ENCODE data around the gene CAMK1.

CAMK1 gene

DNA sequence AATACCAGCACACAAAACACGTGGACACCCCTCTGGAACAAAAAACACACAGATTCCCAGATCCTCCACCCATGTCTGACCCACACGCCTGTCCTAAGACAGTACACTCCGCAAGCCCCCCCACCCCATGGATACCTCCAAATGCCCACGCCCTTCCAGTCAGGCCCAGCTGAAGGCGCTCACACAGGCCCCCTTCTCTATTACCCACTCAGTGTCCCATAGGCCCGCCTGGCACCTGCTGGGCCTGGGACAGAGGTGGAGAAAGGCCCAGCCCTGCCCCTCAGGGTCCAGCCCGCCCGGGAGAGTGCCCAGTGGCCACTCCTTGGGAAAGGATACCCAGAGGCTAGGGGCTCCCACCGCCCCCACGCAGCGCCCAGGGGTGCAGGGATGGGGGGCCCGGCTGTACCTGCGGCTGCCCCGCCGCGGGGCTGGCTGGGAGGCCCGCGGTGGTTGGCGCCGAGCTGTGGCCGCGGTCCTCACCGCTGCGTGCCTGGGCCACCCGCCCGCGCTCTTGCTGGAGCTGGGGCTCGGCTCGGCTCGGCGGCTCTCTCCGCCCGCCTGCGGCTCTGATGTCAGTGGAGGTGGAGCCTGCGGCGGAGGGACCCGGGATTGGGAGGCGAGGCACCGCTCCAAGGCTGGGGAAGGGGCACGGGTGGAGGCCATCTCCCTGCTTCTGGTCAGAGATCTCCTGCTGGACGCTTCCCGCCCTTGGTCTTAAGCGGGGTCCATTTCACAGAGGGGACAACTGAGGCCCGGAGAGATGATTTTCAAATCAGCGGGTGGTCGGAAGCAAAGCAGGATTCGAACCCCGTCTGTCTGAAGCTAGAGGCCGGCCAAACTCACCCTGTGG, at the start of gene CAMK1:
TSS of gene CAMK1 (minus strand) at position 522 of the 850 bp plus-strand sequence. CDS start 2,198 bp downstream, outside the sequence.
- peak; percentile 97 to 98 for ATAC-seq

DNA sequence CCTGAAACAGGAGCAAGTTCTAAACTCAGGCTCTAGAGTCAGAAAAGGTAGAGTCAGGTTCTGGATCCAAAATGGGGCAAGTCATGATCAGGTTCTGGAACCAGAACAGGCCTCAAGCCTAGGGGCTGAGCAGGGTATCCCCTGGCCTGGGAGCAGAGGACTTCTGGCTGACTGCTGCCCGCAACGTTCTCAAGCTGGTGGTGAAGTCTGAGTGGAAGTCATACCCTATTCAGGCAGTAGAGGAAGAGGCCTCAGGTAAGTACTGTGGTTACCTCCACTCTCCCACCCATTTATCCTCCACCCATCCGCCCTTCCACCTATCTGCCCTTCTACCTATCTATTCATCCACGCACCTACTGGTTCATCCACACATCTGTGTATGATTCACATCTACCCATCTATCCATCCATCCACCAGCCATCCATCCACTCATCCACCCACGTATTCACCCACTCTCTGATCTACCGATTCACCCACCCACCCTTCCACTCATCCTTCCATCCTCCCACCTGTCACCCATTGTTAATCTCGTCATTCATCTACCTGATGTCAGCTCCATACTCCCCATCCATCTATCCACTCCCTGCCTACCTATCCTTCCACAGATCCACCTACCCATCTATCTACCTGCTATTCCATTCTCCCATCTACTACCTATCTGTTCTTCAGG, 49.1 kb upstream of the CAMK1 start:
- no peak for ATAC-seq

DNA sequence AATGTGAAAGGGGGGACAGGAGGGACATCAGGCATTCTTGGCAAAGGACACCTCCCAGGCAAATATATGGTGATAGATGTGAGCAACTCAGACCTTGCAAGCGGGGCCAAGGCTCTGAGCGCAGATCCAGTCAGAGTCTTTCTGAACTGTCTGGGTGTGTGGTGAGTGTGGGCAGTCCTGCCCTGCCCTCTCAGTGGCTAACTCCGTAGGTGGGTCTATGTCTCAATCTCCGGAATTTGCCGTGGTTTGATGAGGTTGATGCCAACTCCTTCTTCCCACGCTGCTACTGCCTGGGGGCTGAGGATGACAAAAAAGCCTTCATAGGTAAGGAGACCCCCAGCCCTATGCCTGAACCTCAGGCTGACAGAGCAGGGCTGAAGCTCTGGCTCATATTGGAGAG, 47.7 kb upstream of the CAMK1 start:
- ATAC-seq, result no peak

DNA sequence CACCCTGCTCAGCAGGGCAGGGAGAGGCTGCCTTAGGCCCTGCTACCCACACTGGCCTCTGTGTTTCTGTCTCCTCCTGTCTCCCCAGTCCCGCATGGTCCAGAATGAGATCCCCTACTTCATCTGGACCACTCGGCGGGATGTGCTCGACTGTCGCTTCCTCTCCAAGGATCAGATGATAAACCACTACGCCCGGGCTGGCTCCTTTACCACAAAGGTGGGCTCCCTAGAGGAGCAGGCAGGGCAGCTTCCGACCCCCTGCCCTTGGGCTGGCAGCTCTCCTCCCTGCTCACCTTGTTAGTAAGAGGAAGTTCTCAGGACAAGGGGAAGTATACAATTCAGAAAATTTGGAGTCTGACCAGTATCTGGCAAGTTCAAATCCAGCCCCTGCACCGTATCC, 46.2 kb upstream of the CAMK1 start:
- no peak for ATAC-seq

DNA sequence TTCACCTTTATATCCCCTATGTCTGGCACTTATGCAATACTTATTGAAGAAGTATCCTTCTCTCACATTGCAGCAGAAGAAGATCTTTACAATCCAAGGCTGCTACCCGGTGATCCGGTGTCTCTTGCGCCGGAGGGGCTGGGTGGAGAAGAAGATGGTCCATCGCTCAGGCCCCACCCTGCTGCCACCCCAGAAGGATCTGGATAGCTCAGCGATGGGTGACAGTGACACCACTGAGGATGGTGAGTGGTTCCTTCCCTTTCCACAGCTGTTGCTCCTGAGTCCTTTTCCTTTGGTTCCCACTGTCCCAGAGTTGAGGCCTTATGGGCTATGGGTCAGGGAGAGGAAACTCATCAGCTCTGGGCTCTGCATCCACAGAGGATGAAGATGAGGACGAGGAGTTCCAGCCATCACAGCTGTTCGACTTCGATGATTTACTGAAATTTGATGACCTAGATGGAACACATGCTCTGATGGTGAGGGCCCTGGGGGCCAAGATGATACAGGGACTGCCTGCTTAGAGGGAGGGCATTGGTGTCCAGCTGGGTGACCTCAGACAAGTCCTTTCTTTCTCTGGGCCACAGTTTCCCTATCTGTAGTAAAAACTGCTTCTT, 43.2 kb upstream of the CAMK1 start:
- no peak for ATAC-seq

DNA sequence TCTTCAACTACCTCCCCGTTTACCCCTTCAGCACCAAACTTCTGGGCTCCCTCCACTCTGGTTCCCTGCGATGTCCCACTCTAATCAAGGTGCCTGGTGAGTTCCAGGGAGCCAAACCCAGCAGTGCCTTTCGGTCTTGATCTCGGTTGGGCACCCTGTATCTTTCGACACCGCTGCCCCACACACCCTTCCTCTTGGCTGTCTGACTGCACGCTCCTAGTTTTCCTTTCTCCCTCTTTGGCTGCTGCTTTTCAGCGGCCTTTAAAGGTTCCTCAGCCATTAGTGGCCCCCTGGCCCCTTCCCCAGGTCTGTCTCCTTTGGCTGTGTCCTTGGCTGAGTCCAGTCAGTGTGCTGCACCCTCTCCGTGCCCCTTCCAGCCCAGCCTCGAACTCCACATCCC, 41.1 kb upstream of the CAMK1 start:
- ATAC-seq, result no peak

DNA sequence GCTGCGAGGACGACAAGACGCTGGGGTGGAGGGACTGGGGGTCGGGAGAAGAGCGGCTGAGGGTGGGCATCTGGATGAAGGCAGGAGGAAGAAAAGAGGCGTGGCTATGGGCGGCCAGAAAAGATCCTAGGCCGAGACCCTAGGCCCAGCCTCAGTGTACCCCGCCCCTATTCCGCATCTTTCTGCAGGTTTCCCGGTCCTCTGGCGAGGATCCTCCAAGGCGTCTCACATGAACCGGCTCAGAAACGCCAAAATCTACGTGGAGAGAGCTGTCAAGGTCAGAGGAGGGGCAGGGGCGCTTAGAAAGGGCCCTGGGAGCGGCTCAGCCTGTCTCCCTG, 40.7 kb upstream of the CAMK1 start:
- no peak for ATAC-seq

DNA sequence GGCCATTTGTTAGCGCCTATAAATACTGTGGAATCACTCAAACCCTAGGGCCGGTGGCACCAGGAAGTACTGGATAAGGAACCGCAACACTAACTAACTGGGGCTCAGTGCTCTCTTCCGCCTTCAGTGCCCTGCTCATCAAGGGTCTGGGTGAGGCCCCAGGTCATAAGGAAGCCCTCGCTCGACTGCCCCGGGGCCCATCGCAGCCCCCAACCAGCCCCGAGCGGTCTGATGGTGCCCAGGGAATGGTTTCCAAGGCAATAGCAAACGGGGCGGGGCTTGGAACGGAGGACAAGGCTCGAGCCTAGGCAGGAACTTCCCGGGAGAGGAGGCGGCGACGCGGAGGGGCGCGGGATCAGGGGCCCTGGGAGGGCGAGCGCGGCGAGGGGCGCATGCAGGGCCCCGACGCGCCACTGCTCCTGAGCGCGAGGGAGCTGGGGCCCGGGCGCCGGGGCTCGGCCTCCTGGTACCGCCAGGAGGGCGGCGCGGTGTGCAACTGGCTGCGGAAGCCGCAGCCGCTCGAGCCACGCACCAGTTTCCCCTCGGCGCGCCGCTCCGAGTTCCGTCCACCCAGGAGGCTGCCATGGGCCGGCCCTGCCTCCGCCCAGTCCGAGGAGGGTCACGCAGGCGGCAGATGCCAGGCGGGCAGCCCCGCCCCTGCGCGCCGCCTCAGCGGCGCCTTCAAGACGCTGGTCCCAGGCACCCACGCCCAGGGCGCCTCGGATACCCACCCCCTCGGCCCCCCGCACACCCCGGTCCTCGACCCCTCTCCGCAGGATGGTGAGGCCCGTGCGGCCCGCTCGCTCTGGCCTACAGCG, 40.1 kb upstream of the CAMK1 start, which contains the start of gene TTLL3:
TSS of gene TTLL3 (plus strand) at position 648 of the 818 bp plus-strand sequence. CDS start 400 bp downstream, outside the sequence.
- ATAC-seq, result peak; percentile 50 to 54

DNA sequence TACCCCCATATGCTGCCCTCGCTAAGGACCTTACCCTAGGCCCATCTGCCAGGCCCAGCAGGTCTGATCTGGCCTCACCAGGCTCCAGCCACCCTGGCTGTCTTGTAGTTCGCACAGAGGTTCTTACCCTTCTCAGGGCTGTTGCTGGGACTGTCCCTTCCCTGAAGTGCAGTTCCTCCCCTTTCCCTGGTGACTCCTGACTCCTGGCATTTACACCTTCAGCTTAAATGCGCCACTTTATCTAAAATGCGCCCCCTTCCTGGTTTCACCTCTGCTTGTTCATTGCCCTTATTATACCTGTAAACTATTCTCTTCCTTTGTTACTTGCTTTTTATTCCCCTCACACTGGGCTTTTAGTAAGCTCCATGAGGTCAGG, 39.5 kb upstream of the CAMK1 start:
- peak; percentile 15 to 18 for ATAC-seq

DNA sequence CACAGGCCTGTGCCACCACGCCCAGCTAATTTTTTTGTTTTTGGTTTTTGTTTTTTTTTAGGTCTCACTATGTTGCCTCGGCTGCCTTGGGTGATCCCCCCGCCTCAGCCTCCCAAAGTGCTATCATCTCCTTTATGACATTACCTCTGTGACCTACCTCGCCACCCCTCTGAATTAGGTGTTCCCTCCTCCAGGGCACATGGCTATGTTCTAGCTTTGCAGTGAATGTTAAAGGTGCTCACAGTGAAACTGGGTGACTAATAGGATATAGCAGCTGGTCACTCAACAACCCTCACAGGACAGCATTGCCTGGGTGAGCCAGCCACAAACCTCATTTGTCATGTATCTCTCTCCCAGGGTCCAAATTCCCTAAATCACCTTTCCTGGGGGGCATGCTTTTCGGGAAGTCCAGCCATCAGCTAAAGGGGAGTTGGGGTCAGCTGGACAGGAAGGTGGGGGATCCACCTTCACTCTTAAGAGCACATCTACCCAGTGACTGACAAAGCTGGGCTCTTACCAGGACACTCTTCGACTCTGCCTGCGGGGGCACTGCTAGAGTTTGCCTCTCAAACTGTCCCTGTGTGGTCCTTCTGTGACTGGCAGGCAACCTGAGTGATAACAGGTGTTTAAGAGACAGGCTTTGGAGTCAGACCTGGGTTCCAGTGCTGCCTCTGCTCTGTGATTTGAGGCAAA, 38.7 kb upstream of the CAMK1 start:
- ATAC-seq, result peak; percentile 65 to 73

DNA sequence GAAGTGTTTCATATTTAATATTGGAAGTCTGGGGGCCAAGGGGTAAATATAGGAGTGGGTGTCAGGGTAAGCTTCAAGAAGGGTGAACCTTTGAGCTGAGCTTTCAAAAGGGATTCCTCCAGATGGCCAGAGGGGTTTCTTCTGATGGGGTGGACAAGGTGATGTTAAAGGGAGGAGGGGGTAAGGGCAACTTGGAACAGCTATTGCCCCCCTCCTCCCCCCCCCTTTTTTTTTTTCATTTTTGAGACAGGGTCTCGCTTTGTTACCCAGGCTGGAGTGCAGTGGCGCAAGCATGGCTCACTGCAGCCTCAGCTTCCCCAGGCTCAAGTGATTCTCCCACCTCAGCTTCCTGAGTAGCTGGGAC, 38.2 kb upstream of the CAMK1 start:
- no peak for ATAC-seq

DNA sequence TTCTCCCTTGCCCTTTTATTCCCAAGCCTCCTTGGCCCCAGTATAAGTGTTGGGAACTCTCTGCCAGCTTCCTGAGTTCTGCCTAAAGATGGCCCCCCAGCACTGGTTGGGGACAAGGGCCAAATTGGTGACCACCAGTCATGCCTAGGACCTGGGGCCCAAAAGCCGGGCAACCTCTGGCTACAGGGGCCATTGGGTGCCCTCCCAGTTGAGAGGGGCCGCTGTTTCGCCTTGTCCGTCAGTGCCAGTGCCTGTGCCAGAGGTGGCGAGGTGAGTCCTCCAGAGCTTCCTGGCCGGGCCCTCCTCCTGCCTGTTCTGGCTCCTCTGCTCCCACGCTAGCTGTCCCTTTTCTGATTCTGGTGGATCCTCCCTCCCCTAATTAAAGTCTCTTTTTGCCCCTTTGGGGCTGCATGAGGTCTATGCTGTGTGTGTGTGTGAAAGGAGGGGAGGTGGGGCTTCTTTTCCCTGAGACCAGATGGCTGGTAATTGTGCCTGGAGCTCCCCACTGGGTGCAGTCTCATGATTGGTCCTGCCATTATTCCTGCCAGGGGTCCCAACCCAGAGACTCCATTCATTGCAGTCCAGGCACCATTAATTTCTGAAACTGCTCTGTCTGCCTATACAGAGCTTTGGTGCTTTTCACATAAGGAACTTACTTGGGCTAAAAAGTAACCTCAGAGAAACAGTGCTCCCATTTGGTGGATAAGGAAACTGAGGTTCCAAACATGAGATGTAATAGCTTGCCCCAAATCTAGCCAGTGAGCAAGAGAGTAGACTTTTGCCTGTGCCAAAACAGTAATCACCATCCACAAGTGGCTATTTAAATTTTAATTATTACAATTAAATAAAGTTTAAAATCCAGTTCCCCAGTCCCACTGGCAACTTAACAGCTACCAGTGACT, 37.2 kb upstream of the CAMK1 start:
- ATAC-seq, result no peak

DNA sequence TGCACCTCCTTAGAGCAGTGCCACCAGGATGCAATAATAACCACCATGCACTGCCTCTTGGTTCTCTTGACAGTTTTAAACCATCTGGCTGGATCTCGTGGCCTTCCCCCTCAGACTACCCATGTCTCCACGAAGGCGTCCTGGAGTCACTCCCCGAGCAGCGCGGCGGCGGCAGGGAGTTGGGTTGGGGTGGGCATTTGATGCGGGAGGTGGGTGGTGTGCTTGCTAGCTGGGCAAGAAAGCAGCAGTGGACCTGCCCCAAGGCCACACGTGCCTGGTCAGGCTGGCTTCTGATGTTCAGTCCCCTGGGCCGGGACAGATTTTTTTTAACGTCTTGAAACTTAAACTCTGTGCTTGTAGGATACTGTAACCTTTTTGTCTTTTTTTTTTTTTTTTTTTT, 36.4 kb upstream of the CAMK1 start:
- no peak for ATAC-seq

DNA sequence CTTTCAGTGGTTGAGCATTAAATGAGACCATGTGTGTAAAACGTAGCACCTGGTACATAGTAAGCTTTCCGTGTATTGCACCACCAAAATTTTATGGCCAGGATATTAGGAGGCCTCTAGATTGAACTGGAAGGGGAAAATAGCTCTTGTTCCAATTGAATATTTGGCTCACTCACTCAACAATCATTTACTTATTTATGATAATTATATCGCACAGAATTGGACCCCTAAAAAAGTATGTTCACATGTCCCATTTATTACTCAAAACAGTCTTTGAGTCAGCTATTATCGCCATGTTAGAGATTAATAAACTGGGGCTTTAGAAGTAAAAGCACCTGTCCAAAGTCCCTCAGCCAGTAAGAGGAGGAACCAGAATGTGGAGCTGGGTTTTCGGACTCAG, 35.2 kb upstream of the CAMK1 start:
- ATAC-seq, result no peak

DNA sequence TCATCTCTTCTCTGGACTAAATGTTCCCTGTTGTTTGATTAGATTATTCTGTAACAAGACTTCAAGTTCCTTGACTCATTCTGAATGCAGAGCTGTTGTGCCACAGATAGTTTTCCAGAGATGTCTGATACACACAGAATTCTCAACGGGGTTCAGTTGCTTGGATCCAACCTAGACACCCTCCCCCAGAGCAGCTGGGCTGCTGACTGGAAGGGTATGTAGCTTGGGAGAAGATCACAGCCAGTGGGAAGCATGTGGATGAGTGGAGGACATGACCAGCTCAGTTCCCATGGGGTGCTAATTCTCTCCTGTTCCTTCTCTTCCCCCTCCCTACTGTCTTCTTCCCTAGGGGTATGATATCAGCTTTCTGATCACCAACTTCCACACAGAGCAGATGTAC, 33.7 kb upstream of the CAMK1 start:
- ATAC-seq, result no peak

DNA sequence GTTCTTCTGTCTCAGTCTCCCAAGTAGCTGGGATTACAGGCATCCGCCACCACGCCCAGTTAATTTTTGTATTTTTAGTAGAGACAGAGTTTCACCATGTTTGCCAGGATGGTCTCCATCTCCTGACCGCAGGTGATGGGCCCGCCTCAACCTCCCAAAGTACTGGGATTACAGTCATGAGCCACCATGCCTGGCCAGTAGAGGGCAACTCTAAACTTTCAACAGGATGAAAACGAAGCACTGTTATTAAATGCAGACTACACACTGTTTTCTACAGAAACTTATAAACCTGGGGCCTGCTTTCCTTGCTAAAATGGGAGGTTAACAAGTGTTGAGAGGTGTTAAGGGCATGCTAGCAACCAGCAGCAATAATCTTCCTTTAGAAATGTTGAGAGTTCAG, 30.8 kb upstream of the CAMK1 start:
- ATAC-seq, result no peak

DNA sequence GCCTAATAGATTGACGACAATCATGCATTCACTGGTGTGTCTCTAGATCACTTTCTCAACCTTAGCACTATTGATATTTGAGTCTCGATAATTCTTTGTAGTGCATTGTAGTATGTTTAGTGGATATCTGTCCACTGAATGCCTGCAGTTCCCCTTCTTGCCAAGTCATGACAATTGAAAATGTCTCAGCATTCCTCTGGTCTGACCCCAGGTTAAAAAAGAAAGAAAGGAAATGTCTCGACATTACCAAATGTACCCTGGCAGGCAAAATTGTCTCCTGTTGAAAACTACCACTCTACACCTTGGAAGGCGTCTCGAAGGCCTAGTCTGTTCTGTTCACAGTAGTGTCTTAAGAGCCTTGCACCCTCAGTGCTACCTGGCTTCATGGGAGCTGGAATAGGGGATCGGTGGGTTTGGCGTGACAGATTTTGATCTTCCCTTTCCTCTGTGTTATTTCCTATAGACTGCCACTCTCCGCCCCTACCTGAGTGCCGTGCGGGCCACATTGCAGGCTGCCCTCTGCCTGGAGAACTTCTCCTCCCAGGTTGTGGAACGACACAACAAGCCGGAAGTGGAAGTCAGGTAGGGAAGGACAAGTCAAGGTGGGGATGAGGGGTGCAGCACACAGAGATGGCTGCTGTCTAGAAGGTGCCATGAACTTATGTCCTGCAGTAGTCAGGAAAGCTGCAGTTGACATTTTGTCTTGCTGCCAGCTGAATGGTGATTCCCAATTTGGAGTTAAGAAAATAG, 27.6 kb upstream of the CAMK1 start:
- no peak for ATAC-seq

DNA sequence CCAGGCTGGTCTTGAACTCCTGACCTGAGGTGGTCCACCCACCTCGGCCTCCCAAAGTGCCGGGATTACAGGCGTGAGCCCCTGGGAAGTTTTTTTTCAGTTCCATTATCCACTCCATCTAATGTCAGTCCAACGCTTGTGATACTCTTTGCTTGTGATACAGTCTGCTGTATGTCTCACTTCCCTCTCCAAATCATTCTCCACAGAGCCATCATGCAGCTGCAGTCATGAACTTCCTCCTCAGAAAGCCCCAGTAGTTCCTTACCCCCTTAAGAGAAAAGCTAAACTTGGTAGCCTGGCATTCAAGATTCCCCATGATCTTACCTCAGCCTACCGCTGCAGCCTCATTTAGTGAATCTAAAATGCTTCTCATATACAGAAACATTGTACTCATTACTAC, 25.5 kb upstream of the CAMK1 start:
- ATAC-seq, result no peak

DNA sequence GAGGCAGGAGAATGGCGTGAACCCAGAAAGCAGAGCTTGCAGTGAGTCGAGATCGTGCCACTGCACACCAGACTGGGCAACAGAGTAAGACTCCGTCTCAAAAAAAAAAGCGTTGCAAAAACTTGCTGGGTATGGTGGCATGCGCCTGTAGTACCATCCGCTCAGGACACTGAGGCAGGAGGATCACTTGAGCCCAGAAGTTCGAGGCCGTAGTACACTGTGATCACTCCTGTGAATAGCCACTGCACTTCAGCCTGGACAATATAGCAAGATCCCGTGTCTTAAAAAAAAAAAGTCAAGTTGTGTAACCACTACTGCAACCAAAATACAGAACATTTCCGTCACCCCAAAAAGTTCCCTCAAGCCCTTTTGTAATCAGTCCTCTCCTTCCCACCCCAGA, 24.7 kb upstream of the CAMK1 start:
- ATAC-seq, result no peak

DNA sequence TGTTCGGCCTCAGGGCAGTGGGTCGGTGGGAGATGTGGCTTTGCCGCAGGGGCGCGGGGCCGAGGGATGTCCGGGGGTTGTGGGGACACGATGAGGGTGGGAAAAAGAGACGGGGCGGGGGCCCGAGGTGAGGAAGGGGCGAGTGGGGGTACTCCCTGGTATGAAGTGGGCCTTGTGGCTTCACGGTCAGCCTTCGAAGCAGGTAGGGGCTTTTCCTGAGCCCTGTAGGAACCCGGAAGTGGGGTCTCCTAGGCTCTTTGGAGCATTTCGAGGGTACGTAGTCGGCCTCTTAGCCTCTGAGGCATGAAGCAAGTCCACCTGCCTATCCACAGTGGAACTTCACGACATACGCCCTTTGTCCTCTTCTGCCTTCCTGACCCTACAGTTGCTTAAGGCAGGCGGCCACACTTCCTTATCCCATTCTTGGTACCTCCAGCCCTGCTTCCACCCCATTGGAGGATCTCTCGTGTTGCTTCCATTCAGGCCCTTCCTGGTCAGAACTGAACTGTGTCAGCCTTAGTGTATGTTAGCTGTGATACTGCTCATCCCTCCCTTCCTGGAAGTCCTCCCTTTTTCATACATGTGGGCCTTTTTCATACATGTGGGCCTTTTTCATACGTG, 23.5 kb upstream of the CAMK1 start:
- ATAC-seq, result peak; percentile 5 to 8

Data from activated CD4-positive, CD25-positive, alpha-beta regulatory T cell treated with anti-CD3 and anti-CD28 coated beads, Interleukin-2, amount 50 U/mL, for 24 hours (primary cell).